ENCODE results near the gene SF3B6.

DNA sequence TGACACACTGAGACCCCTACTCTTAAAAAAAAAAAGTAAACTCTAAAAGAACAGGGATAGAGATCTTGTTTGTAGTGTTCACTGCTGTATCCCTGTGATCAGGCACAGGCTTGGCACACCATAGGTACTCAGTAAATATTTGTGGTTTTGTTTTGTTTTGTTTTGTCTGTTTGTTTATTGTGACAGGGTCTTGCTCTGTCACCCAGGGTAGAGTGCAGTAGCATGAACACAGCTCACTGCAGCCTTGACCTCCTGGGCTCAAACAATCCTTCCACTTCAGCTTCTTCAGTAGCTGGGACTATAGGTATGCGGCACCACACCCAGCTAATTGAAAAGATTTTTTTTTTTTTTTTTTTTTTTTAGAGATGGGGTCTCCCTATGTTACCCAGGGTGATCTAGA, 23.2 kb downstream of the SF3B6 start:
- TF ChIP-seq POLR2A (IDR thresholded peaks at IDR 0.05) = no peak
- TF ChIP-seq, protein P1, sequence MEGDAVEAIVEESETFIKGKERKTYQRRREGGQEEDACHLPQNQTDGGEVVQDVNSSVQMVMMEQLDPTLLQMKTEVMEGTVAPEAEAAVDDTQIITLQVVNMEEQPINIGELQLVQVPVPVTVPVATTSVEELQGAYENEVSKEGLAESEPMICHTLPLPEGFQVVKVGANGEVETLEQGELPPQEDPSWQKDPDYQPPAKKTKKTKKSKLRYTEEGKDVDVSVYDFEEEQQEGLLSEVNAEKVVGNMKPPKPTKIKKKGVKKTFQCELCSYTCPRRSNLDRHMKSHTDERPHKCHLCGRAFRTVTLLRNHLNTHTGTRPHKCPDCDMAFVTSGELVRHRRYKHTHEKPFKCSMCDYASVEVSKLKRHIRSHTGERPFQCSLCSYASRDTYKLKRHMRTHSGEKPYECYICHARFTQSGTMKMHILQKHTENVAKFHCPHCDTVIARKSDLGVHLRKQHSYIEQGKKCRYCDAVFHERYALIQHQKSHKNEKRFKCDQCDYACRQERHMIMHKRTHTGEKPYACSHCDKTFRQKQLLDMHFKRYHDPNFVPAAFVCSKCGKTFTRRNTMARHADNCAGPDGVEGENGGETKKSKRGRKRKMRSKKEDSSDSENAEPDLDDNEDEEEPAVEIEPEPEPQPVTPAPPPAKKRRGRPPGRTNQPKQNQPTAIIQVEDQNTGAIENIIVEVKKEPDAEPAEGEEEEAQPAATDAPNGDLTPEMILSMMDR (IDR thresholded peaks at IDR 0.05) = no peak
